ENCODE measurements around the gene TWIST2. TPM values are rescaled to one million over a fixed set of nuclear protein-coding genes. Genes with fewer than 3 reads are reported as not detected.

The TWIST2 gene
- polyA plus RNA-seq, 1 experiment = 15.6 TPM

GRCh38 chr2:238916875-238917590 lies 69.1 kb downstream of the TWIST2 start:
- no peak overlapping the region for H3K27ac ChIP-seq (ENCODE audit: low read depth, low read length)
- no peak for DNase-seq (ENCODE audit: low read depth, low spot score)
- H3K4me3 ChIP-seq (ENCODE audit: low read depth, low read length) = no peak overlapping the region
- ChIA-PET POLR2A (no interaction called here), CTCF (no interaction called here)
- no peaks in the 10 kb centered on the region for H3K27me3 ChIP-seq (ENCODE audit: control insufficient read depth, insufficient read depth, low read length)
- no peak for TF ChIP-seq CTCF (IDR thresholded peaks at IDR 0.05; ENCODE audit: low read depth, low read length)
- H3K9me3 ChIP-seq (ENCODE audit: control insufficient read depth, insufficient read depth, low read length) = peaks cover 12% of the 10 kb centered on the region

GRCh38 chr2:238919307-238919706 lies 71.4 kb downstream of the TWIST2 start:
- CTCF ChIA-PET = no interaction called here
- peaks cover 12% of the 10 kb centered on the region for H3K9me3 ChIP-seq (ENCODE audit: control insufficient read depth, insufficient read depth, low read length)
- H3K27ac ChIP-seq (ENCODE audit: low read depth, low read length) = no peak overlapping the region
- TF ChIP-seq CTCF (IDR thresholded peaks at IDR 0.05; ENCODE audit: low read depth, low read length) = no peak
- DNase-seq (ENCODE audit: low read depth, low spot score) = no peak
- H3K4me3 ChIP-seq (ENCODE audit: low read depth, low read length) = no peak overlapping the region
- H3K27me3 ChIP-seq (ENCODE audit: control insufficient read depth, insufficient read depth, low read length) = no peaks in the 10 kb centered on the region
- POLR2A ChIA-PET = no interaction called here

- no peak for TF ChIP-seq CTCF (IDR thresholded peaks at IDR 0.05; ENCODE audit: low read depth, low read length)
- no peak overlapping the region for H3K4me3 ChIP-seq (ENCODE audit: low read depth, low read length)
- DNase-seq (ENCODE audit: low read depth, low spot score) = no peak
- H3K9me3 ChIP-seq (ENCODE audit: control insufficient read depth, insufficient read depth, low read length) = peaks cover 8% of the 10 kb centered on the region
- H3K27ac ChIP-seq (ENCODE audit: low read depth, low read length) = no peak overlapping the region
- ChIA-PET POLR2A (no interaction called here), CTCF (no interaction called here)
- H3K27me3 ChIP-seq (ENCODE audit: control insufficient read depth, insufficient read depth, low read length) = no peaks in the 10 kb centered on the region
Measured at GRCh38 chr2:238920053-238920452, 72.2 kb downstream of the TWIST2 start.

GRCh38 chr2:238920601-238921001 lies 72.7 kb downstream of the TWIST2 start:
- DNase-seq (ENCODE audit: low read depth, low spot score) = no peak
- no peak overlapping the region for H3K27ac ChIP-seq (ENCODE audit: low read depth, low read length)
- no peak for TF ChIP-seq CTCF (IDR thresholded peaks at IDR 0.05; ENCODE audit: low read depth, low read length)
- peaks cover 3% of the 10 kb centered on the region; the same call in 1 of the 2 replicates for H3K9me3 ChIP-seq (ENCODE audit: control insufficient read depth, insufficient read depth, low read length)
- no peak overlapping the region for H3K4me3 ChIP-seq (ENCODE audit: low read depth, low read length)
- no peaks in the 10 kb centered on the region for H3K27me3 ChIP-seq (ENCODE audit: control insufficient read depth, insufficient read depth, low read length)
- CTCF ChIA-PET = interaction anchor here (0.7 kb wide), 1 partner anchor 135 kb away, joined by 3 read pairs; no protein-coding TSS in a partner anchor
- POLR2A ChIA-PET = interaction anchor here (1.1 kb wide), 1 partner anchor 10 kb away, joined by 5 read pairs; no protein-coding TSS in a partner anchor

- TF ChIP-seq CTCF (IDR thresholded peaks at IDR 0.05; ENCODE audit: low read depth, low read length) = no peak
- CTCF ChIA-PET = interaction anchor here (0.7 kb wide), 1 partner anchor 136 kb away, joined by 3 read pairs; no protein-coding TSS in a partner anchor
- no peak overlapping the region for H3K4me3 ChIP-seq (ENCODE audit: low read depth, low read length)
- DNase-seq (ENCODE audit: low read depth, low spot score) = no peak
- H3K9me3 ChIP-seq (ENCODE audit: control insufficient read depth, insufficient read depth, low read length) = no peaks in the 10 kb centered on the region; the same call in 1 of the 2 replicates
- H3K27ac ChIP-seq (ENCODE audit: low read depth, low read length) = no peak overlapping the region
- POLR2A ChIA-PET = interaction anchor here (1.1 kb wide), 1 partner anchor 9 kb away, joined by 5 read pairs; no protein-coding TSS in a partner anchor
- no peaks in the 10 kb centered on the region for H3K27me3 ChIP-seq (ENCODE audit: control insufficient read depth, insufficient read depth, low read length)
Measured at GRCh38 chr2:238921259-238921658, 73.4 kb downstream of the TWIST2 start.
